ENCODE measurements around the gene CHST6.
"Not testable (repeated sequence)": the region's sequence is repeated elsewhere in the genome, so short reads cannot be mapped to it uniquely, and the experiment has no call there.

The CHST6 gene

GRCh38 chr16:75432828-75433731, 62.2 kb downstream of the CHST6 start, which contains the start of gene CFDP1:
CFDP1 (minus strand) TSS chr16:75433503; CDS start chr16:75433352, 151 bp downstream.
- DNase-seq: peak; percentile 89

GRCh38 chr16:75429621-75430403, 65.4 kb downstream of the CHST6 start:
- DNase-seq: no peak

- not testable (repeated sequence) for DNase-seq
These were observed 68.7 kb downstream of the CHST6 start for GRCh38 chr16:75426524-75426923.

- not testable (repeated sequence) for DNase-seq
These were observed 71.0 kb downstream of the CHST6 start for GRCh38 chr16:75424105-75424762.

GRCh38 chr16:75423723-75424104, 71.5 kb downstream of the CHST6 start:
- DNase-seq: no peak

Measured in NK-92 treated with Interleukin-12 subunit alpha and Interleukin-12 subunit beta, amount 100 ng/mL, for 24 hours (cell line).